ENCODE results near the gene PPP2CA. TPM values are rescaled to one million over a fixed set of nuclear protein-coding genes. Genes with fewer than 3 reads are reported as not detected.

PPP2CA gene
- total and polyA plus RNA-seq, 2 of the 4 experiments (the other 2 are of a cell fraction), result 70.6 to 73.6 TPM

DNA sequence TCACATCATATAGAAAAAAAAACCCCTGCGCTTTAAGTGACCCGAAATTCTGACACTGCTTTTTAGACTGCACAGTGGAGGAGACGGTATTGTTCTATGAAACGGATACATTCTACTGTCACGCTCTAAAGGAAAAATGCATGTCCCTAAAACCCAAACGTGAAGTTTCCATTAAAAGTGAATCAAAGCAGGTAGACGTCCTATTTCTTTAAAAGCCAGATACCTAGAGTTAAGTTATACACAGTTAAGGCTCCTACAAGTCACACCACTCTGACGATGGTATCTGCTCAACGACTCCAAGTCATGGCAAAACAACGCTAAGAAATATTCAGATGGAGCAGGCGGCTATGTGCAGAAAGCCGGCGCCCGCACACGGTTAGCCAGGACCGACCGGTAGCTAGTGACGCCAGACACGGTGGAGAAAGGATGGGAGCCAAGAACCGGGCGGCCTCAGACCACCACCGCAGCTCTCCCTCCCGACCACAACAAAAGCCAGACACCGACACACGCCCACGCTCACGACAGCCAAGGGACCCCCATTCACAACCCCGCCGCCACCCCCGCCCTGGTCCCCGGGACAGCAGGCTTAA lies 49.9 kb downstream of the PPP2CA start (continued):
- no peak for TF ChIP-seq SMC3 (IDR thresholded peaks at IDR 0.05; ENCODE audit: low read depth, low read length)
- TF ChIP-seq POLR2A (IDR thresholded peaks at IDR 0.05; ENCODE audit: low read depth, low read length), result no peak
- no peak for TF ChIP-seq NFE2L2 (IDR thresholded peaks at IDR 0.05; ENCODE audit: low read depth, low read length)
- TF ChIP-seq, protein P1, sequence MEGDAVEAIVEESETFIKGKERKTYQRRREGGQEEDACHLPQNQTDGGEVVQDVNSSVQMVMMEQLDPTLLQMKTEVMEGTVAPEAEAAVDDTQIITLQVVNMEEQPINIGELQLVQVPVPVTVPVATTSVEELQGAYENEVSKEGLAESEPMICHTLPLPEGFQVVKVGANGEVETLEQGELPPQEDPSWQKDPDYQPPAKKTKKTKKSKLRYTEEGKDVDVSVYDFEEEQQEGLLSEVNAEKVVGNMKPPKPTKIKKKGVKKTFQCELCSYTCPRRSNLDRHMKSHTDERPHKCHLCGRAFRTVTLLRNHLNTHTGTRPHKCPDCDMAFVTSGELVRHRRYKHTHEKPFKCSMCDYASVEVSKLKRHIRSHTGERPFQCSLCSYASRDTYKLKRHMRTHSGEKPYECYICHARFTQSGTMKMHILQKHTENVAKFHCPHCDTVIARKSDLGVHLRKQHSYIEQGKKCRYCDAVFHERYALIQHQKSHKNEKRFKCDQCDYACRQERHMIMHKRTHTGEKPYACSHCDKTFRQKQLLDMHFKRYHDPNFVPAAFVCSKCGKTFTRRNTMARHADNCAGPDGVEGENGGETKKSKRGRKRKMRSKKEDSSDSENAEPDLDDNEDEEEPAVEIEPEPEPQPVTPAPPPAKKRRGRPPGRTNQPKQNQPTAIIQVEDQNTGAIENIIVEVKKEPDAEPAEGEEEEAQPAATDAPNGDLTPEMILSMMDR (conservative IDR thresholded peaks at IDR 0.05; ENCODE audit: low read depth, low read length), result no peak
- no peak for TF ChIP-seq CEBPB (IDR thresholded peaks at IDR 0.05; ENCODE audit: low read depth, low read length)

Data from IMR-90 (cell line).